Cardiac muscle cell (in vitro differentiated cells and primary cell): ENCODE data around the gene MDH1. TPM values are rescaled to one million over a fixed set of nuclear protein-coding genes. Genes with fewer than 3 reads are reported as not detected.

Experiments
- DNase-seq, 2 donors: peaks; one replicate each; pipeline versions ENCODE4 v3.0.0 to v3.0.0-alpha.2; 2010 to 2017; ENCODE audit warnings: low read depth in 1 of 2, low spot score in 1 of 2
- H3K27ac ChIP-seq: fragments of 200-600 bp; sonication (generic); 2 replicates; pipeline ENCODE4 v1.5.1; 2016
- H3K27me3 ChIP-seq: fragments of 200-600 bp; sonication (generic); 2 replicates; pipeline ENCODE4 v1.6.0; 2016; ENCODE audit warnings: control low read depth
- H3K36me3 ChIP-seq: fragments of 200-600 bp; sonication (generic); 2 replicates; pipeline ENCODE4 v1.5.1; 2016; ENCODE audit warnings: control low read depth
- H3K4me1 ChIP-seq: fragments of 200-600 bp; sonication (generic); 2 replicates; pipeline ENCODE4 v1.8.1; 2017; ENCODE audit warnings: low read depth, mild to moderate bottlenecking, mixed run types
- H3K4me3 ChIP-seq: fragments of 200-600 bp; sonication (generic); 2 replicates; pipeline ENCODE4 v1.5.1; 2016; ENCODE audit warnings: mild to moderate bottlenecking
- H3K9me3 ChIP-seq: fragments of 200-600 bp; sonication (generic); 2 replicates; pipeline ENCODE4 v1.5.1; 2017; ENCODE audit warnings: low read depth, mild to moderate bottlenecking, control low read depth
- CTCF ChIP-seq: IDR thresholded peaks from 2 replicates; pipeline ENCODE4 v1.5.1; 2012; ENCODE audit warnings: low read depth, mild to moderate bottlenecking, low read length
- polyA plus RNA-seq: library from polyadenylated mRNA; unstranded; fragments of >200 nt; fragmentation: Nextera tagmentation; extraction: Ambion mirVana; gene quantifications from 2 replicates; pipeline ENCODE4 v1.2.1, GENCODE V29; 2016
- total RNA-seq: library from RNA; depleted of rRNA; stranded (reverse); fragments of >200 nt; gene quantifications from 2 replicates; pipeline ENCODE4 v1.2.3, GENCODE V29; 2016

Gene MDH1
- total and polyA plus RNA-seq, 2 experiments from 2014 or later: 668 to 1,373 TPM

- Histone ChIP-seq H3K4me3 (no peak overlapping the region), H3K36me3 (no peaks in the 10 kb centered on the region), H3K4me1 (peaks cover 3% of the 10 kb centered on the region), H3K27me3 (no peaks in the 10 kb centered on the region), H3K27ac (no peak overlapping the region), H3K9me3 (no peaks in the 10 kb centered on the region)
- TF ChIP-seq CTCF: no peak
- DNase-seq: peak in 1 of 2 donors; percentile 77
Measured at GRCh38 chr2:63581298-63581961, 7.3 kb upstream of the MDH1 start.

GRCh38 chr2:63582873-63583272, 5.9 kb upstream of the MDH1 start:
- H3K36me3 ChIP-seq: no peaks in the 10 kb centered on the region
- H3K4me1 ChIP-seq: peaks cover 8% of the 10 kb centered on the region
- H3K4me3 ChIP-seq: no peak overlapping the region
- no peak for TF ChIP-seq CTCF
- DNase-seq: no peak
- no peaks in the 10 kb centered on the region for H3K27me3 ChIP-seq
- no peaks in the 10 kb centered on the region for H3K9me3 ChIP-seq
- H3K27ac ChIP-seq: no peak overlapping the region

- Histone ChIP-seq H3K36me3 (peaks cover 5% of the 10 kb centered on the region), H3K27ac (no peak overlapping the region), H3K4me3 (peak overlapping the region; percentile 89), H3K4me1 (peaks cover 28% of the 10 kb centered on the region), H3K27me3 (no peaks in the 10 kb centered on the region), H3K9me3 (no peaks in the 10 kb centered on the region)
- no peak for TF ChIP-seq CTCF
- no peak for DNase-seq
Measured at GRCh38 chr2:63587814-63588384, 864 bp upstream of the MDH1 start.

GRCh38 chr2:63589148-63589958, 590 bp downstream of the MDH1 start:
- DNase-seq: peak in 1 of 2 donors; percentile 32
- Histone ChIP-seq H3K4me3 (peak overlapping the region; percentile 89), H3K36me3 (peaks cover 16% of the 10 kb centered on the region), H3K27me3 (no peaks in the 10 kb centered on the region), H3K4me1 (peaks cover 41% of the 10 kb centered on the region), H3K27ac (peak overlapping the region; percentile 99), H3K9me3 (no peaks in the 10 kb centered on the region)
- TF ChIP-seq CTCF: no peak

- Histone ChIP-seq H3K27ac (peak overlapping the region; percentile 99), H3K4me1 (peaks cover 43% of the 10 kb centered on the region), H3K36me3 (peaks cover 29% of the 10 kb centered on the region), H3K9me3 (no peaks in the 10 kb centered on the region), H3K27me3 (no peaks in the 10 kb centered on the region), H3K4me3 (peak overlapping the region; percentile 89)
- peak; percentile 66 to 91 for DNase-seq
- TF ChIP-seq CTCF: no peak
Measured at GRCh38 chr2:63590626-63591408, 2.1 kb downstream of the MDH1 start.
